ENCODE results near the gene SH2D3C. TPM values are rescaled to one million over a fixed set of nuclear protein-coding genes. Genes with fewer than 3 reads are reported as not detected.

The SH2D3C gene
- total RNA-seq, 2 experiments from 2014 or later, result 27.2 to 27.3 TPM

GRCh38 chr9:127694890-127695720 is 83.4 kb downstream of the SH2D3C start:
- no peak overlapping the region for H3K27ac Mint-ChIP-seq
- CTCF ChIA-PET, result no interaction called here

GRCh38 chr9:127693697-127694096 is 84.8 kb downstream of the SH2D3C start:
- H3K27me3 Mint-ChIP-seq (ENCODE audit: low read depth), result no peaks in the 10 kb centered on the region

More at GRCh38 chr9:127694890-127695720, 83.4 kb downstream of the SH2D3C start:
- Mint-ChIP-seq H3K27me3 (ENCODE audit: low read depth) (no peaks in the 10 kb centered on the region), H3K36me3 (ENCODE audit: low read depth) (no peaks in the 10 kb centered on the region), H3K4me1 (ENCODE audit: low read depth) (peaks cover 11% of the 10 kb centered on the region), H3K4me3 (no peak overlapping the region), H3K9me3 (no peaks in the 10 kb centered on the region)
- no peak for DNase-seq
- intact Hi-C loops (cut with micrococcal nuclease), result no loop called here

GRCh38 chr9:127693143-127693542 is 85.3 kb downstream of the SH2D3C start:
- no peaks in the 10 kb centered on the region for H3K4me1 Mint-ChIP-seq (ENCODE audit: low read depth)
- no peaks in the 10 kb centered on the region for H3K9me3 Mint-ChIP-seq
- CTCF ChIA-PET, result interaction anchor here (0.7 kb wide), 1 partner anchor 227 kb away, joined by 3 read pairs; no protein-coding TSS in a partner anchor
- no peak for DNase-seq
- H3K27me3 Mint-ChIP-seq (ENCODE audit: low read depth), result no peaks in the 10 kb centered on the region
- intact Hi-C loops (cut with micrococcal nuclease), result no loop called here
- H3K36me3 Mint-ChIP-seq (ENCODE audit: low read depth), result no peaks in the 10 kb centered on the region
- no peak overlapping the region for H3K27ac Mint-ChIP-seq
- no peak overlapping the region for H3K4me3 Mint-ChIP-seq

More at GRCh38 chr9:127693697-127694096, 84.8 kb downstream of the SH2D3C start:
- no peak overlapping the region for H3K4me3 Mint-ChIP-seq
- no peak for DNase-seq
- intact Hi-C loops (cut with micrococcal nuclease), result no loop called here
- H3K27ac Mint-ChIP-seq, result no peak overlapping the region
- no peaks in the 10 kb centered on the region for H3K4me1 Mint-ChIP-seq (ENCODE audit: low read depth)
- H3K9me3 Mint-ChIP-seq, result no peaks in the 10 kb centered on the region
- H3K36me3 Mint-ChIP-seq (ENCODE audit: low read depth), result no peaks in the 10 kb centered on the region
- CTCF ChIA-PET, result interaction anchor here (0.6 to 0.7 kb wide), 2 partner anchors 179 to 227 kb away, joined by 3 read pairs; no protein-coding TSS in a partner anchor

- CTCF ChIA-PET, result no interaction called here
- DNase-seq, result no peak
- H3K9me3 Mint-ChIP-seq, result no peaks in the 10 kb centered on the region
- H3K27me3 Mint-ChIP-seq (ENCODE audit: low read depth), result no peaks in the 10 kb centered on the region
- H3K4me3 Mint-ChIP-seq, result no peak overlapping the region
- H3K4me1 Mint-ChIP-seq (ENCODE audit: low read depth), result no peaks in the 10 kb centered on the region
- intact Hi-C loops (cut with micrococcal nuclease), result no loop called here
- H3K36me3 Mint-ChIP-seq (ENCODE audit: low read depth), result no peaks in the 10 kb centered on the region
- H3K27ac Mint-ChIP-seq, result no peak overlapping the region
These were observed 86.4 kb downstream of the SH2D3C start for GRCh38 chr9:127692071-127692470.

- no peak for DNase-seq
- no peaks in the 10 kb centered on the region for H3K9me3 Mint-ChIP-seq
- CTCF ChIA-PET, result interaction anchor here (1.1 kb wide), 1 partner anchor 26 kb away, joined by 3 read pairs; no protein-coding TSS in a partner anchor
- H3K4me1 Mint-ChIP-seq (ENCODE audit: low read depth), result no peaks in the 10 kb centered on the region
- intact Hi-C loops (cut with micrococcal nuclease), result no loop called here
- H3K36me3 Mint-ChIP-seq (ENCODE audit: low read depth), result no peaks in the 10 kb centered on the region
- no peak overlapping the region for H3K4me3 Mint-ChIP-seq
- no peaks in the 10 kb centered on the region for H3K27me3 Mint-ChIP-seq (ENCODE audit: low read depth)
- no peak overlapping the region for H3K27ac Mint-ChIP-seq
These were observed 87.7 kb downstream of the SH2D3C start for GRCh38 chr9:127690735-127691134.

- DNase-seq, result no peak
- intact Hi-C loops (cut with micrococcal nuclease), result no loop called here
- H3K4me1 Mint-ChIP-seq (ENCODE audit: low read depth), result no peaks in the 10 kb centered on the region
- H3K27me3 Mint-ChIP-seq (ENCODE audit: low read depth), result no peaks in the 10 kb centered on the region
- no peaks in the 10 kb centered on the region for H3K36me3 Mint-ChIP-seq (ENCODE audit: low read depth)
- CTCF ChIA-PET, result interaction anchor here (0.6 to 1.1 kb wide), 2 partner anchors 25 to 45 kb away, joined by 3 read pairs; partner anchors contain the start of gene TOR2A
- H3K27ac Mint-ChIP-seq, result no peak overlapping the region
- no peak overlapping the region for H3K4me3 Mint-ChIP-seq
- H3K9me3 Mint-ChIP-seq, result no peaks in the 10 kb centered on the region
These were observed 89.0 kb downstream of the SH2D3C start for GRCh38 chr9:127689329-127690000.

Small RNA genes within 50 kb of the gene (microRNA-seq; reads per million reads assigned to microRNA genes)
- not detected for gene MIR2861 (ENCODE audit: borderline microRNAs expressed, borderline replicate concordance)
- gene MIR3960 (ENCODE audit: borderline microRNAs expressed, borderline replicate concordance), result not detected

Other genes starting within 250 kb of the SH2D3C start
- gene STXBP1, start 166.4 kb downstream of the SH2D3C start, total RNA-seq, result 10 to 100 TPM; 17.4 to 17.8 TPM
- under 1 TPM in 1 of 2 experiments, not detected in 1; 0.07 TPM for gene CFAP157, start 71.7 kb downstream of the SH2D3C start, total RNA-seq
- gene PTRH1, start 63.0 kb downstream of the SH2D3C start, total RNA-seq, result 10 to 100 TPM; 23.3 to 24.1 TPM
- gene TTC16, start 62.6 kb downstream of the SH2D3C start, total RNA-seq, result under 1 TPM; 0.50 to 0.79 TPM
- 10 to 100 TPM; 11.8 to 12.7 TPM for gene TOR2A, start 43.4 kb downstream of the SH2D3C start, total RNA-seq
- 10 to 100 TPM; 64.6 to 73.6 TPM for gene CDK9, start 7.4 kb upstream of the SH2D3C start, total RNA-seq
- 10 to 100 TPM; 67.8 to 73.0 TPM for gene FPGS, start 24.2 kb upstream of the SH2D3C start, total RNA-seq
- gene ENG, start 76.0 kb upstream of the SH2D3C start, total RNA-seq, result 10 to 100 TPM; 10.5 to 11.6 TPM
- gene AK1, start 99.0 kb upstream of the SH2D3C start, total RNA-seq, result 10 to 100 TPM; 11.8 to 11.9 TPM
- 10 to 100 TPM; 28.7 to 29.1 TPM for gene ST6GALNAC6, start 120.9 kb upstream of the SH2D3C start, total RNA-seq
- gene ST6GALNAC4, start 138.4 kb upstream of the SH2D3C start, total RNA-seq, result 10 to 100 TPM; 22.3 to 24.6 TPM
- gene PIP5KL1, start 152.1 kb upstream of the SH2D3C start, total RNA-seq, result 1 to 10 TPM; 1.1 to 1.8 TPM
- gene DPM2, start 159.2 kb upstream of the SH2D3C start, total RNA-seq, result 10 to 100 TPM; 41.6 to 43.4 TPM
- gene EEIG1, start 202.3 kb upstream of the SH2D3C start, total RNA-seq, result 10 to 100 TPM; 61.0 to 70.8 TPM